ENCODE measurements around the gene ZNF148. TPM values are rescaled to one million over a fixed set of nuclear protein-coding genes. Genes with fewer than 3 reads are reported as not detected.

The ZNF148 gene
- polyA plus RNA-seq, 1 experiment = 43.5 TPM

DNA sequence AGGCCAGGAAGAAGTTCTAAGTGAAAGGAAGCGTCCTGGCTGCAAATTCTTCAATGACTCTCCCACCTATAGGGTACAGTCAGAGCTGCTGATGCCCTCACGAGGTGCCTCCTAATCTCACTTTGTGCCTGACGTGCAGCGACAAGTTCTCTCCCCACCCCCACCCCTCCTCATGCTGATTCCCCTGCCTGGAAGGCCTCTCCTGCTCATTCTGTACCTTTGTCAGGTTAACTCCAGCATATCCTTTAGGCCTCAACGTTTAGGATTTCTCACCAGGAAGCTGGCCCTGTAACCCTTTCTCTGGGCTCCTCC is 187.6 kb downstream of the ZNF148 start:
- ChIA-PET CTCF (no interaction called here), POLR2A (no interaction called here)
- DNase-seq (ENCODE audit: low read depth, low spot score) = no peak
- Histone ChIP-seq H3K9me3 (ENCODE audit: control insufficient read depth, insufficient read depth, low read length) (0 out of 2 replicates have a peak, but pooled peaks cover 5% of the 10 kb centered on the region), H3K27ac (ENCODE audit: low read depth, low read length) (no peak overlapping the region), H3K27me3 (ENCODE audit: control insufficient read depth, insufficient read depth, low read length) (no peaks in the 10 kb centered on the region), H3K4me3 (ENCODE audit: low read depth, low read length) (no peak overlapping the region)
- TF ChIP-seq, protein P1, sequence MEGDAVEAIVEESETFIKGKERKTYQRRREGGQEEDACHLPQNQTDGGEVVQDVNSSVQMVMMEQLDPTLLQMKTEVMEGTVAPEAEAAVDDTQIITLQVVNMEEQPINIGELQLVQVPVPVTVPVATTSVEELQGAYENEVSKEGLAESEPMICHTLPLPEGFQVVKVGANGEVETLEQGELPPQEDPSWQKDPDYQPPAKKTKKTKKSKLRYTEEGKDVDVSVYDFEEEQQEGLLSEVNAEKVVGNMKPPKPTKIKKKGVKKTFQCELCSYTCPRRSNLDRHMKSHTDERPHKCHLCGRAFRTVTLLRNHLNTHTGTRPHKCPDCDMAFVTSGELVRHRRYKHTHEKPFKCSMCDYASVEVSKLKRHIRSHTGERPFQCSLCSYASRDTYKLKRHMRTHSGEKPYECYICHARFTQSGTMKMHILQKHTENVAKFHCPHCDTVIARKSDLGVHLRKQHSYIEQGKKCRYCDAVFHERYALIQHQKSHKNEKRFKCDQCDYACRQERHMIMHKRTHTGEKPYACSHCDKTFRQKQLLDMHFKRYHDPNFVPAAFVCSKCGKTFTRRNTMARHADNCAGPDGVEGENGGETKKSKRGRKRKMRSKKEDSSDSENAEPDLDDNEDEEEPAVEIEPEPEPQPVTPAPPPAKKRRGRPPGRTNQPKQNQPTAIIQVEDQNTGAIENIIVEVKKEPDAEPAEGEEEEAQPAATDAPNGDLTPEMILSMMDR (IDR thresholded peaks at IDR 0.05; ENCODE audit: low read depth, low read length) = no peak

DNA sequence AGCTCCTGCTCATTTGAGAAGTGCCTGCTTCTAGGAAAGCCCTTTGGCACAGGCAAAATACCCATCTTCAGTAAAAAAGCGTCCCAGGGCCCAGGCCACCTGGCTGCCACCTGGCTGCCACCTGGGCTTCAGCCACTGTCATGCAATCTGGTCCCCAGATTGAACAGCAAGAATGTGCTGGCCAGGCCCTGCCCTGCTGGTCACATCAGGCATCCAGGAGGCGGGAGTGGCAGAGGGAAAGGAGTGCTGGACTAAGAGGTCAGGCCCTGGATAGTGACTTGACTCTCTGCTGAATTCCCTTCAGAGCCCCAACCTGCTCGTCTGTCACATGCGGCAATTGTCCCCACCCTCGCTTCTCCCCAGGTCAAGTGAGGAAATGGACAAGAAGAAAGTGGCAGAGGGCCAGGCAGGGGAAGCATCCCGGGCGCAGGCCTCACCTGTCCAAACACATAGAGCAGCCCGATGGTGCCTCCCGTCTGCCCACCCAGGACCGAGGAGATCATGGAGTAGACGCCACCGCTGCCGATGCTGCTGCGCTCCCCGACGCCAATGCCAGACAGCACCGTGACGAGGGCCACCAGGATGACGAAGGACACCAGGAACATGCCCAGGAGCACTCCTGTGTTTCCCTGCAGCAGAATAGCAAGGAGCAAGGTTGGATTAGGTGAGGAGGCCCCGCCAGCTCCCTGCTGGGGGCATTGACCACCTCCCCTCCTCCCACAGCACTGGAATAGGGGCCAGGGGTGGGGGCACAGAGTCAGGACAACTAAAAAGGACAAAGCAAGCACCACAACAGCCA is 188.1 kb downstream of the ZNF148 start:
- Histone ChIP-seq H3K27me3 (ENCODE audit: control insufficient read depth, insufficient read depth, low read length) (no peaks in the 10 kb centered on the region), H3K4me3 (ENCODE audit: low read depth, low read length) (no peak overlapping the region), H3K9me3 (ENCODE audit: control insufficient read depth, insufficient read depth, low read length) (0 out of 2 replicates have a peak, but pooled peaks cover 5% of the 10 kb centered on the region), H3K27ac (ENCODE audit: low read depth, low read length) (peak overlapping the region; percentile 11)
- TF ChIP-seq, protein P1 (IDR thresholded peaks at IDR 0.05; ENCODE audit: low read depth, low read length) = no peak
- ChIA-PET POLR2A (interaction anchor here (0.6 to 1.0 kb wide), 2 partner anchors 8 to 276 kb away, joined by 4 to 9 read pairs; no protein-coding TSS in a partner anchor), CTCF (no interaction called here)
- no peak for DNase-seq (ENCODE audit: low read depth, low spot score)

DNA sequence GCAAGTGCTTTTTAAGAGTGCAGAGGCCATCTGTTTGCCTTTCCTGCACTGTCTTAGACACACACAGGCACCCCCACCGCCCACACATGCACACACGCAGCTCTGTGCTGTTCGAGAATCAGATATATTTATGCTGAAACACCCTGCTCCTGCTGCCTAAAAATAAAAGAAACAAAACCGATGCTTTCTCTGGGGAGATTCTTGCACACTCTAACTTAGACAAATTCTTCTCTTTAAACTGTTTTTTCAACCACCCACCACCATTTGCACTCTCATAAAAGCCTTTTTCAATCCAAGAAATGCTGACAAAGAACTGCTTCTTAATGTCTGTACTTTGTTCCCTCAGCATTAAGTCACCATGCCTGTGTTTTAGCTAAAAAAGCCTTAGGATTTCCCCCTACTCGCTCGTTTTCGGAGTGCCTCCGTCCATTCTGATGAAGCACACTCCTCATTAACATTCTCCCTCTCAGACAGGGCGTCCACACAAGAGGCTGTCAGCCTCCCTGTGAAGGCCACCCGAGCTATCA is 188.8 kb downstream of the ZNF148 start:
- TF ChIP-seq, protein P1 (IDR thresholded peaks at IDR 0.05; ENCODE audit: low read depth, low read length) = no peak
- ChIA-PET CTCF (no interaction called here), POLR2A (interaction anchor here (0.6 to 1.0 kb wide), 2 partner anchors 9 to 276 kb away, joined by 4 to 9 read pairs; no protein-coding TSS in a partner anchor)
- no peak overlapping the region for H3K27ac ChIP-seq (ENCODE audit: low read depth, low read length)
- 0 out of 2 replicates have a peak, but pooled peaks cover 5% of the 10 kb centered on the region for H3K9me3 ChIP-seq (ENCODE audit: control insufficient read depth, insufficient read depth, low read length)
- no peak for DNase-seq (ENCODE audit: low read depth, low spot score)
- H3K27me3 ChIP-seq (ENCODE audit: control insufficient read depth, insufficient read depth, low read length) = no peaks in the 10 kb centered on the region
- no peak overlapping the region for H3K4me3 ChIP-seq (ENCODE audit: low read depth, low read length)

DNA sequence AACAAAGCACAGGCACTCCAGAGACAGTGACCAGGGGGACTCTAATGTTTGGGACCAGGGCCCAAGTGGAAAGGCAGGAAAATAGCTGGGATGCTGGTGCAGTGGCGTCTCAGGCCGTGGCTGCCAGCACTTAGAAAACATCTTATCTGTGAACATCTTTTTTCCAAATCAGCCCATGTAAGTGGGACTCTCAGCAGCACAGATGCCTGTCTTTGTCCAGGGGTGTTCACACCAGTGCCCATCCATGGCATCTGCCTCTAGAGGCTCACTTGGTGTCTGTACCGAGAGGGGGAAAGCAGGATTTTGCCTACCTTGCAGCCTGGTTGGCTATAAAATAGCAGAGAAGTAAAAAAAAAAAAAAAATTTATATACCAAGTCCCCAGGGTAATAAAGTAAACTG is 189.3 kb downstream of the ZNF148 start:
- DNase-seq (ENCODE audit: low read depth, low spot score) = no peak
- no peak overlapping the region for H3K4me3 ChIP-seq (ENCODE audit: low read depth, low read length)
- TF ChIP-seq, protein P1 (IDR thresholded peaks at IDR 0.05; ENCODE audit: low read depth, low read length) = no peak
- H3K27me3 ChIP-seq (ENCODE audit: control insufficient read depth, insufficient read depth, low read length) = no peaks in the 10 kb centered on the region
- CTCF ChIA-PET = no interaction called here
- 0 out of 2 replicates have a peak, but pooled peaks cover 5% of the 10 kb centered on the region for H3K9me3 ChIP-seq (ENCODE audit: control insufficient read depth, insufficient read depth, low read length)
- POLR2A ChIA-PET = interaction anchor here (1.0 kb wide), 1 partner anchor 9 kb away, joined by 9 read pairs; no protein-coding TSS in a partner anchor
- H3K27ac ChIP-seq (ENCODE audit: low read depth, low read length) = no peak overlapping the region

DNA sequence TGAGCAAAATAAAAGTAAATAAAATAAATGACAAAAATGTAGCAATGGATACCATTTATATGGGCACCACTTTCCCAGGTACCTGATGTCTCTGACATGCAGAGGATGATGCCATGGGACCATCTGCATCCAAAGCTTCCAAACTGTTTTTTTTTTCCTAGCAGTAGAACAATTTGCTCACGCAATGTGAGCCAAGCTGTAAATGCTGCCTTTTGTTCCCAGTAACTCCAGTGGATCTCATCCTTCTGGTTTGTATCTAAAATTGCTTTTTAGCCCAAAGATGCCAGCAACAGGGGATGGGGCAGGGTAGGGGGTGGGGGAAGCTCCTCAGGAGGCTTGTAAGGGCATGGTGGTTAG is 195.3 kb downstream of the ZNF148 start:
- Histone ChIP-seq H3K4me3 (ENCODE audit: low read depth, low read length) (no peak overlapping the region), H3K27ac (ENCODE audit: low read depth, low read length) (no peak overlapping the region), H3K9me3 (ENCODE audit: control insufficient read depth, insufficient read depth, low read length) (no peaks in the 10 kb centered on the region), H3K27me3 (ENCODE audit: control insufficient read depth, insufficient read depth, low read length) (no peaks in the 10 kb centered on the region)
- ChIA-PET CTCF (interaction anchor here (0.6 kb wide), 2 partner anchors 12 to 383 kb away, joined by 4 to 5 read pairs; no protein-coding TSS in a partner anchor), POLR2A (no interaction called here)
- TF ChIP-seq, protein P1 (IDR thresholded peaks at IDR 0.05; ENCODE audit: low read depth, low read length) = no peak
- no peak for DNase-seq (ENCODE audit: low read depth, low spot score)

Data from AG04450 (cell line).